Body of pancreas (tissue), 4 donors: ENCODE measurements around the gene SELENOH. TPM values are rescaled to one million over a fixed set of nuclear protein-coding genes. Genes with fewer than 3 reads are reported as not detected.
A peak's percentile ranks its signal among the peaks of the same experiment; 100 is the strongest.

Experiments
- ATAC-seq: fragments of 150-250 bp; one replicate; pipeline ENCODE4 v1.9.1; 2016
- DNase-seq, 4 donors: peaks; one replicate each; pipeline ENCODE4 v3.0.0-alpha.2; 2019
- H3K27ac ChIP-seq, 4 donors: fragments of 200-600 bp; sonication (generic); 1 replicate in 3 of 4; 2 replicates in 1 of 4; pipeline versions ENCODE4 v1.5.1 to v1.6.1; 2016 to 2019; ENCODE audit warnings: mild to moderate bottlenecking in 1 of 4, mixed read lengths in 1 of 4, moderate library complexity in 1 of 4
- H3K27me3 ChIP-seq, 2 donors: fragments of 200-600 bp; sonication (generic); one replicate each; pipeline ENCODE4 v1.6.0; 2016; ENCODE audit warnings: mild to moderate bottlenecking in 1 of 2
- H3K36me3 ChIP-seq, 2 donors: fragments of 200-600 bp; sonication (generic); replicated peaks in 1 of 2; 2 replicates each; pipeline ENCODE4 v1.5.1; 2016; ENCODE audit warnings: low read depth in 2 of 2; ENCODE audit not compliant: insufficient read depth in 1 of 2
- H3K4me1 ChIP-seq: fragments of 200-600 bp; sonication (generic); one replicate; pipeline ENCODE4 v1.6.0; 2016
- H3K4me3 ChIP-seq, 2 donors: fragments of 200-600 bp; sonication (generic); 1 replicate in 1 of 2; 2 replicates in 1 of 2; pipeline ENCODE4 v1.5.1; 2016 to 2019
- H3K9me3 ChIP-seq, 3 donors: fragments of 200-600 bp; sonication (generic); 1 replicate in 2 of 3; 2 replicates in 1 of 3; pipeline ENCODE4 v1.5.1; 2016
- POLR2A ChIP-seq, 3 donors: fragments of 450-650 bp; IDR thresholded peaks; one replicate each; pipeline ENCODE4 v1.6.1; 2016; ENCODE audit warnings: antibody characterized with exemption in 3 of 3, mild to moderate bottlenecking in 2 of 3
- WGBS, 2 donors: methylation state at CpG; one replicate each; pipeline ENCODE4 v1.1.5; 2017; 5-methylcytosine and 5-hydroxymethylcytosine counted together
- intact Hi-C: fragments of 100-400 bp; cut with DNase I; formaldehyde crosslinking; loops from one replicate; pipeline ENCODE4 v1.15.1; 2023
- total RNA-seq, 2 donors: library from RNA; depleted of rRNA; stranded (reverse); fragments of >200 nt; gene quantifications; one replicate each; pipeline ENCODE4 v1.1.0, GENCODE V29; 2016
- TF ChIP-seq, protein P1 (sequence below), 7 experiments: fragments of 450-650 bp in 4 of 7; fragments of 200-600 bp in 3 of 7; sonication (generic) in 3 of 7; IDR thresholded peaks; one replicate each; pipeline ENCODE4 v1.5.1; 2016 to 2019; ENCODE audit warnings: antibody characterized with exemption in 7 of 7

The SELENOH gene
- total RNA-seq, 2 donors from 2014 or later, result 86.1 to 157 TPM

DNA sequence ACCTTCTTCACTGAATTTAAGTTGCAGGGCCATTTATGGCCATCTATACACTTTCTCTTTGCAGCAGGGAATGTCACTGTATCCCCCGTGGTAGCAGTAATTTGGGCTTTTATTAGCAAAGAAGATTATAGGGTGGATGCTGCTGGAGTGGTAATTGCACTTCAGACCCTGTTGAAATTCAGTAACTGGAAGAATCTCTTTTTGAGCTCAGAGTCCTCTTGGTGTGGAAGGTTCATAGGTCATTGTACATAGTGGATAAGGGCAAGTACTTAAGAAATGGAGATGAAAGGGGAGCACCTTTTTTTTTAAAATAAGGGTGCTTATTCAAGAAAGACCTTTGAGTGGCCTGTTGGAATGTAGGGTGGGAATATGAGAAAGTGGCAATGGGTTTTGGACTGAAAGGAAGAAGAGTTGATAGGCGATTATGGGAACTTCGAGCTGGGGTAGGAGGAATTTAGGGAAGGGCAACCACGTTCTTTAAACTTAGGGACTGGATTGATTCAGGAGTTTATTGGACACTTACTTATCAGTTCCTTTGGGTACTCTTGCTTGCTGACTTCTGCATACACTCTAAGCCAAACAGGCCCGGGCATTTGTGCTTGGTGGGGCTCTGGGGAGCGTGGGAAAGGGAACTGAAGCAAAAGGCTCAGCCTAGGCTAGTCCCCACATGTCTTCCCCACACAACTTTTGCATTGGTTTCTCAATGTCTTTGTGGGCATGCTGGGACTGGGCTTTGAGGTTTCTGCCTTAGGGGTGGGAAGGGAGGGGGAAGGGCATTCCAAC, 46.8 kb downstream of the SELENOH start:
- ATAC-seq (no peak), DNase-seq (peak in 1 of 4 donors; percentile 49)
- Histone ChIP-seq H3K36me3 (no peaks in the 10 kb centered on the region), H3K4me1 (peaks cover 80% of the 10 kb centered on the region), H3K9me3 (no peaks in the 10 kb centered on the region), H3K4me3 (no peak overlapping the region), H3K27me3 (no peaks in the 10 kb centered on the region), H3K27ac (peak overlapping the region in 1 of 4 donors; percentile 12)
- WGBS, 2 donors, result 59 to 62% methylated on average over 6 of the region's 6 CpGs
- intact Hi-C loops, result no loop called here
- TF ChIP-seq, protein P1, sequence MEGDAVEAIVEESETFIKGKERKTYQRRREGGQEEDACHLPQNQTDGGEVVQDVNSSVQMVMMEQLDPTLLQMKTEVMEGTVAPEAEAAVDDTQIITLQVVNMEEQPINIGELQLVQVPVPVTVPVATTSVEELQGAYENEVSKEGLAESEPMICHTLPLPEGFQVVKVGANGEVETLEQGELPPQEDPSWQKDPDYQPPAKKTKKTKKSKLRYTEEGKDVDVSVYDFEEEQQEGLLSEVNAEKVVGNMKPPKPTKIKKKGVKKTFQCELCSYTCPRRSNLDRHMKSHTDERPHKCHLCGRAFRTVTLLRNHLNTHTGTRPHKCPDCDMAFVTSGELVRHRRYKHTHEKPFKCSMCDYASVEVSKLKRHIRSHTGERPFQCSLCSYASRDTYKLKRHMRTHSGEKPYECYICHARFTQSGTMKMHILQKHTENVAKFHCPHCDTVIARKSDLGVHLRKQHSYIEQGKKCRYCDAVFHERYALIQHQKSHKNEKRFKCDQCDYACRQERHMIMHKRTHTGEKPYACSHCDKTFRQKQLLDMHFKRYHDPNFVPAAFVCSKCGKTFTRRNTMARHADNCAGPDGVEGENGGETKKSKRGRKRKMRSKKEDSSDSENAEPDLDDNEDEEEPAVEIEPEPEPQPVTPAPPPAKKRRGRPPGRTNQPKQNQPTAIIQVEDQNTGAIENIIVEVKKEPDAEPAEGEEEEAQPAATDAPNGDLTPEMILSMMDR (IDR thresholded peaks at IDR 0.05), result no peak
- no peak for TF ChIP-seq POLR2A (IDR thresholded peaks at IDR 0.05)

DNA sequence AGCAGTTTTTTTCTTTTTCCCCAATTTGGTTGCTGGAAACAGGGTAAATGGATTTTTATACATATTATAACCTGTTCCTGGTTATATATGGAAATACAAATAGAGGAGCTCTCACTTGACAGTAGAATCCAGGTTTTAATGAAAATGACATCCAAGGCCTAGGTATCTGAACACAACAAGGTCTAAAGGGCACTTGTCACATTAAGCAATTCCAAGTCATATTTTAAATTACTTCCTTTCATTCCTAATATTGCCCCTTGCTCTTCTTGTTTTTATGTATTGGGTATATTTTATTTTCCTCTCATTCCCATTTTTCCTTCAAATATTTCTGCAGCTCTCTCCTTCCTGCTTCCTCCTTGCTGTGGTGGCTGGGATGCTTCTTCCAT, 47.4 kb downstream of the SELENOH start:
- DNase-seq, result no peak
- peaks cover 80% of the 10 kb centered on the region for H3K4me1 ChIP-seq
- peak overlapping the region in 1 of 4 donors; percentile 12 for H3K27ac ChIP-seq
- H3K27me3 ChIP-seq, result no peaks in the 10 kb centered on the region
- H3K9me3 ChIP-seq, result no peaks in the 10 kb centered on the region
- intact Hi-C loops, result no loop called here
- TF ChIP-seq POLR2A (IDR thresholded peaks at IDR 0.05), result no peak
- TF ChIP-seq, protein P1 (IDR thresholded peaks at IDR 0.05), result no peak
- H3K36me3 ChIP-seq, result no peaks in the 10 kb centered on the region
- H3K4me3 ChIP-seq, result no peak overlapping the region
- ATAC-seq, result no peak

DNA sequence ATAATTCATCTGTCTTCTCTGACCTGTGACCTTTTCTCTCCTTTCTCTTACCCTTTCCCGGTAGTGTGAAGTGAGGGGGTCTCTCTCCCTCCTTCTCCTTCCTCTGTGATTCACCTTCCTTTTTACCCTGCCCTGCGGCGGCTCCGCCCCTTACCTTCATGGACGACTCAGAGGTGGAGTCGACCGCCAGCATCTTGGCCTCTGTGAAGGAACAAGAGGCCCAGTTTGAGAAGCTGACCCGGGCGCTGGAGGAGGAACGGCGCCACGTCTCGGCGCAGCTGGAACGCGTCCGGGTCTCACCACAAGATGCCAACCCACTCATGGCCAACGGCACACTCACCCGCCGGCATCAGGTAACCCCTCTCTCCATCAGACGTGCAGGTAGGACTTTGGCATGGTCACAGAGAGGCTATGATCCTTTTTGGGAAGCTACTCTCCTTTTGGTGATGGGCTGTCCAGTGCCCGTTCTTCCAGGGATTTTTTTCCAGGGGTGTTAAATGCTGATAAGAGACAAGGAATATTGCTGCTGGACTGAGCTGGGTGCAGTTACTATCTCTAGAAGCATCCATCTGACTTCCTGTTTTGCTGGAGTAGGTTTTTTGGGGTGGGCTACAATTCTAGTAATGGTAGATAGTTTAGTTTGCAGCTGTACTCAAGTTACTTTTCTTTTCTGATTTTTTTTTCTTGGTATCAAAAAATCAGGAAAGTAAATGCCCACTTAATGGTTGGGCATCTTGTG, 50.2 kb downstream of the SELENOH start:
- WGBS, 2 donors, result 88 to 90% methylated on average over 21 to 22 of the region's 22 CpGs
- intact Hi-C loops, result no loop called here
- no peaks in the 10 kb centered on the region for H3K9me3 ChIP-seq
- peaks cover 67% of the 10 kb centered on the region for H3K4me1 ChIP-seq
- H3K27me3 ChIP-seq, result no peaks in the 10 kb centered on the region
- H3K27ac ChIP-seq, result peak overlapping the region in 2 of 4 donors; percentile 54 to 79
- H3K36me3 ChIP-seq, result peaks cover 2 to 9% of the 10 kb centered on the region in 2 donors
- H3K4me3 ChIP-seq, result no peak overlapping the region
- ATAC-seq, result no peak
- DNase-seq, result no peak
- TF ChIP-seq, protein P1 (IDR thresholded peaks at IDR 0.05), result no peak
- TF ChIP-seq POLR2A (IDR thresholded peaks at IDR 0.05), result no peak

DNA sequence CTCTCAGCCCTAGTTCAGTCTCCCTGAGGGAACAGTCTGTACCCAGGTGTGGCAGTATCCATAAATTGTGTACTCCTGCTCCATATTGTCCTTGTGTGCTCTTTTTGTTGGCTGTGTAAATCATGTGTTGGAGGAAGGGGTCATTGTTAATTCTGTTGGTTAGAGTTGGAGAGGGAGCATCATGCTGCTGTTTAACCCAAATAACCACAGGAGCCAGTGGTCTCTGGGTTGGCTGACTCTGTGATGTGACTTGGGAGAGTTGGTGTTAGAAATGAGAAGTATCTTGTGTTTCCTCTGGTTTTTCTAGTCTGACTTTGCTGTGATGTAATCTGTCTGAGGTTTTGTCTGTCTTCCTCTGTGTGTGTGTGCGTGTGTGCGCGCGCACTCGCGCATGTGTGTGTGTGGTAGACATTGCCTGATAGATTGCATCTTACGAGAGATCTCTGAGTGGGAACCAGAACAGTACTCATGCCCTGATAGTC, 50.8 kb downstream of the SELENOH start:
- H3K4me1 ChIP-seq, result peaks cover 60% of the 10 kb centered on the region
- TF ChIP-seq POLR2A (IDR thresholded peaks at IDR 0.05), result peak in 1 of 3 donors; percentile 36
- TF ChIP-seq, protein P1 (IDR thresholded peaks at IDR 0.05), result no peak
- H3K27me3 ChIP-seq, result no peaks in the 10 kb centered on the region
- peak overlapping the region in 3 of 4 donors; percentile 20 to 79 (median 54) for H3K27ac ChIP-seq
- no peaks in the 10 kb centered on the region for H3K9me3 ChIP-seq
- H3K36me3 ChIP-seq, result peaks cover 6 to 13% of the 10 kb centered on the region in 2 donors
- H3K4me3 ChIP-seq, result no peak overlapping the region
- intact Hi-C loops, result no loop called here
- ATAC-seq, result no peak
- 84 to 88% methylated on average over 7 of the region's 7 CpGs for WGBS, 2 donors
- peak in 3 of 4 donors; percentile 37 to 84 (median 58) for DNase-seq
